ENCODE results near the gene RFX6. TPM values are rescaled to one million over a fixed set of nuclear protein-coding genes. Genes with fewer than 3 reads are reported as not detected.

RFX6 gene
- total RNA-seq, 1 donor from 2014 or later: 28.7 TPM

DNA sequence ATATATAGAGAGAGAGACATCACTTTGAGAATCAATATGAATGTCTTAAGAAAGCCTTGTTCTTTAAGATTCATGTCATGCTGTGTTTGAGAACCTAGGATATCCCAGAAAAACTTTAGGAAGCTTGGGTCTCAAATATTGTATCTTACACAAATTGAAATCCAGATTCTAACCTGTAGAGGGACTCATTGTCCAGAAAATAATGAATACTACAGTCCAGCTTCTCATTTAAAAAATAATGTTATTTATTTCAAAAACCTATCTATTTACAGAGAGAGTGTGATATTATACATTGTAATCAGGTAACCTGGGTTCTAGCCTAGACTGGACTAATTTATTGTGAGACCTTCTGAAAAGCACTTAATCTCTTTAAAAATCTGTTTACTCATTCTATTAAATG is 4.2 kb downstream of the RFX6 start:
- Mint-ChIP-seq H3K4me1 (ENCODE audit: low read depth) (peaks cover 46% of the 10 kb centered on the region), H3K27ac (no peak overlapping the region), H3K9me3 (ENCODE audit: low read depth) (no peaks in the 10 kb centered on the region), H3K36me3 (ENCODE audit: insufficient read depth) (peaks cover 1% of the 10 kb centered on the region), H3K27me3 (peaks cover 2% of the 10 kb centered on the region), H3K4me3 (ENCODE audit: low read depth) (no peak overlapping the region)
- TF ChIP-seq, protein P1, sequence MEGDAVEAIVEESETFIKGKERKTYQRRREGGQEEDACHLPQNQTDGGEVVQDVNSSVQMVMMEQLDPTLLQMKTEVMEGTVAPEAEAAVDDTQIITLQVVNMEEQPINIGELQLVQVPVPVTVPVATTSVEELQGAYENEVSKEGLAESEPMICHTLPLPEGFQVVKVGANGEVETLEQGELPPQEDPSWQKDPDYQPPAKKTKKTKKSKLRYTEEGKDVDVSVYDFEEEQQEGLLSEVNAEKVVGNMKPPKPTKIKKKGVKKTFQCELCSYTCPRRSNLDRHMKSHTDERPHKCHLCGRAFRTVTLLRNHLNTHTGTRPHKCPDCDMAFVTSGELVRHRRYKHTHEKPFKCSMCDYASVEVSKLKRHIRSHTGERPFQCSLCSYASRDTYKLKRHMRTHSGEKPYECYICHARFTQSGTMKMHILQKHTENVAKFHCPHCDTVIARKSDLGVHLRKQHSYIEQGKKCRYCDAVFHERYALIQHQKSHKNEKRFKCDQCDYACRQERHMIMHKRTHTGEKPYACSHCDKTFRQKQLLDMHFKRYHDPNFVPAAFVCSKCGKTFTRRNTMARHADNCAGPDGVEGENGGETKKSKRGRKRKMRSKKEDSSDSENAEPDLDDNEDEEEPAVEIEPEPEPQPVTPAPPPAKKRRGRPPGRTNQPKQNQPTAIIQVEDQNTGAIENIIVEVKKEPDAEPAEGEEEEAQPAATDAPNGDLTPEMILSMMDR (IDR thresholded peaks at IDR 0.05; ENCODE audit: unreplicated experiment): peak; percentile 53
- no peak for DNase-seq (ENCODE audit: low spot score, unreplicated experiment)

DNA sequence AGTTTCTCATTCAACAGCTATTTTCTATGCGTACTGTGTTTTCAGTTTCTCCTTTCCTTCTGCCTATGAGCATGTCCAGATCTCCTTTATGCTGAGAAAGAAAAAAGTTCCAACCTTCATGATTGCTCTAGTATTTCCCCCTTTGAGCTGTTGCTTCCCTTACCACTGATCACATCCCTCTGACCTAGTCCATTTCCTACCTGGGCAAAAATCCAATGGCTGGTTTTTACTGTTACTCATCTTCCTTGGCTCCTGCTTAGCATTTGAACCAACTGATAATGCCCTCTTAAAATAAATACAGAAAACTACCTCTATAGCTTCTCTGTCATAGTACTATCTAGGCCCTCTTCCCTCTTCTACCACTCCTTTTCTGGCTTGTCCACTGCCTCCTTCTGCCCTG is 6.0 kb downstream of the RFX6 start:
- no peak overlapping the region for H3K4me3 Mint-ChIP-seq (ENCODE audit: low read depth)
- H3K27ac Mint-ChIP-seq: peak overlapping the region; percentile 84
- H3K27me3 Mint-ChIP-seq: no peaks in the 10 kb centered on the region
- H3K9me3 Mint-ChIP-seq (ENCODE audit: low read depth): no peaks in the 10 kb centered on the region
- peaks cover 50% of the 10 kb centered on the region for H3K4me1 Mint-ChIP-seq (ENCODE audit: low read depth)
- peaks cover 4% of the 10 kb centered on the region for H3K36me3 Mint-ChIP-seq (ENCODE audit: insufficient read depth)
- no peak for DNase-seq (ENCODE audit: low spot score, unreplicated experiment)
- TF ChIP-seq, protein P1 (IDR thresholded peaks at IDR 0.05; ENCODE audit: unreplicated experiment): no peak

DNA sequence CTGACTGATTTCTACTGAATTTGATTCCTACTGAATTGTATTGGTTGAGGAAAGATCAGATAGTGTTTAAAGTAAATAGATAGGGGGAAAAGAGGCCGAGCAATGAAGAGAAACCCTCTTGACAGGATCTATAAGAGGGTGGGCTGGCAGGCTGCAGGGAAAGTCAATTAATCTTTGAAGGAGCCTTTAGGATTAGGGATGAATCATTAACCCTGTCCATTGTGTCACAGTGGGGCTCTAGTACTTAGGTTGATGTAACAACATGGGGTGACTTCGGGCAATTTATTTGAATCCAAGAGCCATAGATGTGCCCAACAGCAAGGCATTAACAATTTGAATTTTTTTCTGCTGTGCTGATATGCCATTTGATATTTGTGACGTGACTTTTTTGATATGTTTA is 7.5 kb downstream of the RFX6 start:
- H3K36me3 Mint-ChIP-seq (ENCODE audit: insufficient read depth): peaks cover 7% of the 10 kb centered on the region
- H3K4me1 Mint-ChIP-seq (ENCODE audit: low read depth): peaks cover 60% of the 10 kb centered on the region
- H3K9me3 Mint-ChIP-seq (ENCODE audit: low read depth): no peaks in the 10 kb centered on the region
- peak overlapping the region; percentile 2 for H3K4me3 Mint-ChIP-seq (ENCODE audit: low read depth)
- no peaks in the 10 kb centered on the region for H3K27me3 Mint-ChIP-seq
- no peak for DNase-seq (ENCODE audit: low spot score, unreplicated experiment)
- TF ChIP-seq, protein P1 (IDR thresholded peaks at IDR 0.05; ENCODE audit: unreplicated experiment): no peak
- H3K27ac Mint-ChIP-seq: peak overlapping the region; percentile 59

DNA sequence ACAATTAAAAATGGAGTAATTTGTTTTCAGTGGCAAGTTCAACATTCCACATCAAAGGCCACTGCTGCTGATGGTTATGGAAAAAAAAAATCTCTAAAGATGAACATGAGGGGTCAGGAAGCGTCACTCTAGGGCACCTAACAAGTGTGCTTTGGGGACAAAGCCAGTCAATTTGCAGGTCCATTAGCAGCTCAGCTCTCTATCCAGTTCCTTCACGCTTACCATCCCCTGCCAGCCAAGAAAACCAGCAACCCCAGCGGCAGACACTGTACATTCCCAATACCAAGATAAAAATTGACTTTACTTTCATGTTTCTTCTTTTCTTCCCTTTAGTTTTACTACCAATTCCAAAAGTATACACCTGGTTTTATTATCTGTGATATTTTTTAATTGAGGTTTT is 10.1 kb downstream of the RFX6 start:
- TF ChIP-seq, protein P1 (IDR thresholded peaks at IDR 0.05; ENCODE audit: unreplicated experiment): no peak
- Mint-ChIP-seq H3K9me3 (ENCODE audit: low read depth) (peaks cover 6% of the 10 kb centered on the region), H3K27me3 (no peaks in the 10 kb centered on the region), H3K4me3 (ENCODE audit: low read depth) (no peak overlapping the region), H3K4me1 (ENCODE audit: low read depth) (peaks cover 41% of the 10 kb centered on the region), H3K36me3 (ENCODE audit: insufficient read depth) (peaks cover 19% of the 10 kb centered on the region), H3K27ac (peak overlapping the region; percentile 68)
- DNase-seq (ENCODE audit: low spot score, unreplicated experiment): no peak

DNA sequence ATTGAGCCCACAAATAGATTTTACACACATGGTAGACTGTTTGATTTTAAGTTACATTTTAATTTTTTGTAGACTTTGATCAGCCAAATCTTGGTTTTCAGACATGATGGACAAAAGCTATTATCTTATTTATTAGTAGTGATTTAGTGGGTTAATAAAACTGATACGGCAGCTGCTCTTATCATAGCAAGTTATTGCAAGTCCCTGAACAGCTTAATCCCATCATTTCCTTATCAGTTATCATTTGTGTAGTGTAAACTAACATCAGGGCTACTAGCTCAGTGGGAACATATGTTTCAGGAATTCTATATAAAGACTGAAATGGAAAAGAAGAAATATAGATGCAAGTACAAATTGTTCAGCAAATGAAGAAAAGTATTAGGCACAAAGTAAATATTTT is 10.9 kb downstream of the RFX6 start:
- peaks cover 36% of the 10 kb centered on the region for H3K4me1 Mint-ChIP-seq (ENCODE audit: low read depth)
- H3K27ac Mint-ChIP-seq: no peak overlapping the region
- no peak for DNase-seq (ENCODE audit: low spot score, unreplicated experiment)
- H3K9me3 Mint-ChIP-seq (ENCODE audit: low read depth): peaks cover 6% of the 10 kb centered on the region
- TF ChIP-seq, protein P1 (IDR thresholded peaks at IDR 0.05; ENCODE audit: unreplicated experiment): no peak
- H3K36me3 Mint-ChIP-seq (ENCODE audit: insufficient read depth): peaks cover 19% of the 10 kb centered on the region
- no peaks in the 10 kb centered on the region for H3K27me3 Mint-ChIP-seq
- no peak overlapping the region for H3K4me3 Mint-ChIP-seq (ENCODE audit: low read depth)

Data from progenitor cell of endocrine pancreas (in vitro differentiated cells).